Colonic mucosa (tissue), 4 donors: ENCODE measurements around the gene XYLB. TPM values are rescaled to one million over a fixed set of nuclear protein-coding genes. Genes with fewer than 3 reads are reported as not detected.

Experiments
- DNase-seq: peaks from one replicate; pipeline ENCODE4 v3.0.0-alpha.2; 2020
- H3K27ac ChIP-seq: fragments of 200-600 bp; one replicate; pipeline ENCODE4 v1.8.0; 2021
- H3K27me3 ChIP-seq: fragments of 200-600 bp; one replicate; pipeline ENCODE4 v1.8.0; 2021
- H3K36me3 ChIP-seq: fragments of 200-600 bp; one replicate; pipeline ENCODE4 v1.8.0; 2021
- H3K4me1 ChIP-seq: fragments of 200-600 bp; one replicate; pipeline ENCODE4 v1.8.0; 2021; ENCODE audit warnings: mild to moderate bottlenecking
- H3K4me3 ChIP-seq: fragments of 200-600 bp; one replicate; pipeline ENCODE4 v1.8.0; 2021
- H3K9ac ChIP-seq, 2 donors: one replicate each; pipeline ENCODE4 v1.7.0; 2013; ENCODE audit warnings: control low read depth in 2 of 2, low read depth in 2 of 2, low read length in 2 of 2
- H3K9me3 ChIP-seq: fragments of 200-600 bp; one replicate; pipeline ENCODE4 v1.8.0; 2021
- CTCF ChIP-seq: fragments of 200-600 bp; IDR thresholded peaks from one replicate; pipeline ENCODE4 v1.8.0; 2022; ENCODE audit warnings: antibody characterized with exemption, mild to moderate bottlenecking
- intact Hi-C: fragments of 100-400 bp; cut with DNase I; formaldehyde crosslinking; loops from one replicate; pipeline ENCODE4 v1.14.1; 2022
- total RNA-seq, 2 donors: library from RNA; stranded (reverse); fragmentation: NEBNext Ultra II Directional in 1 of 2; extraction: Animal tissue kit (Norgen Biotek cat#: 25700) in 1 of 2; gene quantifications; one replicate each; pipeline ENCODE4 v1.2.1, GENCODE V29; 2021
- donor health status: healthy.
- donor health status: DM: no; HTN: no; CAD: no.
- donor health status: DM: no; HTN: no; CAD: no.

Gene XYLB
- total RNA-seq, 2 donors from 2014 or later, result 13.4 to 17.4 TPM

- no peak overlapping the region for H3K9ac ChIP-seq
- H3K4me3 ChIP-seq, result no peak overlapping the region
- H3K4me1 ChIP-seq, result no peaks in the 10 kb centered on the region
- TF ChIP-seq CTCF, result no peak
- no peaks in the 10 kb centered on the region for H3K36me3 ChIP-seq
- no peaks in the 10 kb centered on the region for H3K27me3 ChIP-seq
- no peak overlapping the region for H3K27ac ChIP-seq
- no peaks in the 10 kb centered on the region for H3K9me3 ChIP-seq
- intact Hi-C loops, result no loop called here
- no peak for DNase-seq
Observed at GRCh38 chr3:38337703-38338102, 8.9 kb upstream of the XYLB start.

GRCh38 chr3:38343797-38344594 is 2.6 kb upstream of the XYLB start:
- Histone ChIP-seq H3K4me3 (no peak overlapping the region), H3K9ac (no peak overlapping the region), H3K27me3 (no peaks in the 10 kb centered on the region), H3K36me3 (no peaks in the 10 kb centered on the region), H3K4me1 (no peaks in the 10 kb centered on the region), H3K27ac (no peak overlapping the region), H3K9me3 (no peaks in the 10 kb centered on the region)
- TF ChIP-seq CTCF, result no peak
- no peak for DNase-seq
- intact Hi-C loops, result no loop called here

GRCh38 chr3:38345879-38346586 is 552 bp upstream of the XYLB start:
- DNase-seq, result no peak
- Histone ChIP-seq H3K36me3 (no peaks in the 10 kb centered on the region), H3K4me1 (no peaks in the 10 kb centered on the region), H3K4me3 (peak overlapping the region; percentile 96), H3K27me3 (no peaks in the 10 kb centered on the region), H3K9ac (peak overlapping the region; percentile 35 to 79), H3K9me3 (no peaks in the 10 kb centered on the region), H3K27ac (peak overlapping the region; percentile 69)
- TF ChIP-seq CTCF, result no peak
- intact Hi-C loops, result loop anchor here (2.0 kb wide), 1 partner anchor 135 kb away; no protein-coding TSS in a partner anchor

GRCh38 chr3:38347421-38348200 is 1.0 kb downstream of the XYLB start:
- Histone ChIP-seq H3K27ac (peak overlapping the region; percentile 69), H3K36me3 (no peaks in the 10 kb centered on the region), H3K4me1 (no peaks in the 10 kb centered on the region), H3K9me3 (no peaks in the 10 kb centered on the region), H3K4me3 (peak overlapping the region; percentile 96), H3K9ac (peak overlapping the region; percentile 61 to 79), H3K27me3 (no peaks in the 10 kb centered on the region)
- intact Hi-C loops, result loop anchor here (2.0 kb wide), 1 partner anchor 133 kb away; no protein-coding TSS in a partner anchor
- peak; percentile 45 for DNase-seq
- TF ChIP-seq CTCF, result no peak

- DNase-seq, result no peak
- H3K4me3 ChIP-seq, result no peak overlapping the region
- TF ChIP-seq CTCF, result no peak
- H3K27me3 ChIP-seq, result no peaks in the 10 kb centered on the region
- H3K9ac ChIP-seq, result no peak overlapping the region
- no peaks in the 10 kb centered on the region for H3K9me3 ChIP-seq
- intact Hi-C loops, result no loop called here
- no peaks in the 10 kb centered on the region for H3K36me3 ChIP-seq
- H3K4me1 ChIP-seq, result no peaks in the 10 kb centered on the region
- H3K27ac ChIP-seq, result no peak overlapping the region
Observed at GRCh38 chr3:38348903-38349302, 2.3 kb downstream of the XYLB start.
